H9 (cell line): ENCODE data around the gene BICD1. TPM values are rescaled to one million over a fixed set of nuclear protein-coding genes. Genes with fewer than 3 reads are reported as not detected.

ENCODE experiments used
- DNase-seq: peaks from one replicate; pipeline ENCODE4 v3.0.0-alpha.2; 2017
- H2AFZ ChIP-seq: one replicate; pipeline ENCODE4 v1.6.1; 2013; ENCODE audit warnings: mild to moderate bottlenecking, low read length, control low read depth, moderate library complexity
- H2AK5ac ChIP-seq: 2 replicates; pipeline ENCODE4 v1.6.1; 2013; ENCODE audit warnings: low read length, control low read depth, mixed read lengths; ENCODE audit not compliant: insufficient read length
- H2BK120ac ChIP-seq: one replicate; pipeline ENCODE4 v1.6.1; 2013; ENCODE audit warnings: low read depth, mild to moderate bottlenecking, low read length, control low read depth, inconsistent platforms; ENCODE audit not compliant: poor library complexity, severe bottlenecking
- H2BK12ac ChIP-seq: 2 replicates; pipeline ENCODE4 v1.6.1; 2013; ENCODE audit warnings: low read length, control low read depth, mixed read lengths, low read depth; ENCODE audit not compliant: insufficient read length
- H2BK15ac ChIP-seq: 2 replicates; pipeline ENCODE4 v1.6.1; 2013; ENCODE audit warnings: low read depth, low read length, control low read depth
- H2BK20ac ChIP-seq: one replicate; pipeline ENCODE4 v1.6.1; 2013; ENCODE audit warnings: low read depth, mild to moderate bottlenecking, low read length, control low read depth, inconsistent platforms; ENCODE audit not compliant: poor library complexity, severe bottlenecking
- H2BK5ac ChIP-seq: 2 replicates; pipeline ENCODE4 v1.6.1; 2013; ENCODE audit warnings: low read length, control low read depth, mixed read lengths; ENCODE audit not compliant: insufficient read length
- H3K14ac ChIP-seq: 2 replicates; pipeline ENCODE4 v1.6.1; 2013; ENCODE audit warnings: low read length, control low read depth; ENCODE audit not compliant: insufficient read depth
- H3K18ac ChIP-seq: 2 replicates; pipeline ENCODE4 v1.6.1; 2013; ENCODE audit warnings: low read depth, mild to moderate bottlenecking, mixed read lengths, low read length, control low read depth; ENCODE audit not compliant: insufficient read length
- H3K23ac ChIP-seq: 2 replicates; pipeline ENCODE4 v1.6.1; 2013; ENCODE audit warnings: low read length, control low read depth, mixed read lengths, low read depth; ENCODE audit not compliant: insufficient read length
- H3K23me2 ChIP-seq: 2 replicates; pipeline ENCODE4 v1.6.1; 2013; ENCODE audit warnings: low read depth, mild to moderate bottlenecking, mixed read lengths, low read length, control low read depth; ENCODE audit not compliant: insufficient read length, poor library complexity, severe bottlenecking
- H3K27ac ChIP-seq: 2 replicates; pipeline ENCODE4 v1.5.1; 2013; ENCODE audit warnings: low read length, control low read depth, mixed read lengths, low read depth; ENCODE audit not compliant: insufficient read length
- H3K27me3 ChIP-seq: 2 replicates; pipeline ENCODE4 v1.6.1; 2013; ENCODE audit warnings: low read length, control low read depth, inconsistent platforms; ENCODE audit not compliant: insufficient read depth
- H3K4ac ChIP-seq: 2 replicates; pipeline ENCODE4 v1.6.1; 2013; ENCODE audit warnings: low read depth, mild to moderate bottlenecking, control low read depth, inconsistent platforms, low read length, moderate library complexity
- H3K4me1 ChIP-seq: 2 replicates; pipeline ENCODE4 v1.6.1; 2013; ENCODE audit warnings: low read length, control low read depth, inconsistent platforms; ENCODE audit not compliant: insufficient read depth
- H3K4me2 ChIP-seq: 2 replicates; pipeline ENCODE4 v1.6.1; 2013; ENCODE audit warnings: low read length, control low read depth, mixed read lengths; ENCODE audit not compliant: insufficient read length, insufficient read depth
- H3K56ac ChIP-seq: 2 replicates; pipeline ENCODE4 v1.6.1; 2013; ENCODE audit warnings: low read depth, mild to moderate bottlenecking, mixed read lengths, low read length, control low read depth; ENCODE audit not compliant: insufficient read length
- H3K79me1 ChIP-seq: 2 replicates; pipeline ENCODE4 v1.6.1; 2013; ENCODE audit warnings: low read depth, mild to moderate bottlenecking, moderate library complexity, low read length, control low read depth, inconsistent platforms; ENCODE audit not compliant: insufficient read depth, poor library complexity, severe bottlenecking
- H3K79me2 ChIP-seq: 2 replicates; pipeline ENCODE4 v1.6.1; 2013; ENCODE audit warnings: low read length, control low read depth, inconsistent platforms; ENCODE audit not compliant: insufficient read depth
- H3K9ac ChIP-seq: 2 replicates; pipeline ENCODE4 v1.6.1; 2013; ENCODE audit warnings: low read length, control low read depth, mixed read lengths; ENCODE audit not compliant: insufficient read length; ENCODE audit errors: extremely low read depth
- H3K9me3 ChIP-seq: one replicate; pipeline ENCODE4 v1.6.1; 2013; ENCODE audit warnings: low read depth, low read length, inconsistent platforms; ENCODE audit not compliant: control insufficient read depth
- H3T11ph ChIP-seq: one replicate; pipeline ENCODE4 v1.6.1; 2013; ENCODE audit warnings: mild to moderate bottlenecking, low read length, control low read depth, inconsistent platforms
- H4K20me1 ChIP-seq: one replicate; pipeline ENCODE4 v1.6.1; 2013; ENCODE audit not compliant: control insufficient read depth, insufficient read length, insufficient read depth
- H4K5ac ChIP-seq: 2 replicates; pipeline ENCODE4 v1.6.1; 2013; ENCODE audit warnings: low read depth, mild to moderate bottlenecking, mixed read lengths, low read length, control low read depth; ENCODE audit not compliant: insufficient read length
- H4K8ac ChIP-seq: replicated peaks from 2 replicates; pipeline ENCODE4 v1.6.1; 2013; ENCODE audit warnings: low read length, control low read depth, mixed read lengths, low read depth; ENCODE audit not compliant: insufficient read length
- H4K91ac ChIP-seq: 2 replicates; pipeline ENCODE4 v1.6.1; 2013; ENCODE audit warnings: low read depth, mild to moderate bottlenecking, moderate library complexity, mixed read lengths, low read length, control low read depth; ENCODE audit not compliant: insufficient read length
- H3K27ac Mint-ChIP-seq, 3 experiments: 2 replicates in 2 of 3; 3 replicates in 1 of 3; pipeline ENCODE4 v1.8.0; 2020 to 2021; ENCODE audit warnings: mixed read lengths in 3 of 3, mild to moderate bottlenecking in 1 of 3, moderate library complexity in 1 of 3
- H3K27me3 Mint-ChIP-seq: 2 replicates; pipeline ENCODE4 v1.8.0; 2021; ENCODE audit warnings: low read depth, mild to moderate bottlenecking, moderate library complexity, mixed read lengths
- H3K36me3 Mint-ChIP-seq, 3 experiments: 2 replicates in 2 of 3; 3 replicates in 1 of 3; pipeline ENCODE4 v1.8.0; 2020 to 2021; ENCODE audit warnings: low read depth in 3 of 3, mixed read lengths in 3 of 3; ENCODE audit not compliant: insufficient read depth in 1 of 3
- H3K4me1 Mint-ChIP-seq, 2 experiments: 2 replicates each; pipeline ENCODE4 v1.8.0; 2020; ENCODE audit warnings: mixed read lengths in 2 of 2
- H3K4me3 Mint-ChIP-seq, 2 experiments: 2 replicates in 1 of 2; 3 replicates in 1 of 2; pipeline ENCODE4 v1.8.0; 2020 to 2021; ENCODE audit warnings: mild to moderate bottlenecking in 2 of 2, mixed read lengths in 2 of 2, moderate library complexity in 1 of 2
- H3K9me3 Mint-ChIP-seq, 2 experiments: 2 replicates in 1 of 2; 3 replicates in 1 of 2; pipeline ENCODE4 v1.8.0; 2020; ENCODE audit warnings: mild to moderate bottlenecking in 2 of 2, mixed read lengths in 2 of 2, moderate library complexity in 1 of 2
- WGBS: extraction: QIAGEN DNeasy Blood & Tissue Kit; methylation state at CpG from one replicate; pipeline ENCODE4 v1.1.7; 2013; ENCODE audit warnings: missing lambda C conversion rate, low lambda C conversion rate, mixed read lengths; ENCODE audit not compliant: insufficient read length; ENCODE audit errors: extremely low coverage; 5-methylcytosine and 5-hydroxymethylcytosine counted together
- total RNA-seq: library from RNA; stranded (reverse); gene quantifications from 2 replicates; pipeline ENCODE4 v1.2.1, GENCODE V29; 2021
- TF ChIP-seq, protein P1 (sequence below): fragments of 200-600 bp; sonication (generic); conservative IDR thresholded peaks from 3 replicates; pipeline ENCODE4 v1.8.0; 2021; ENCODE audit warnings: antibody characterized with exemption, mild to moderate bottlenecking

BICD1 gene
- total RNA-seq, 1 experiment from 2014 or later = 134 TPM

- Histone ChIP-seq H3K56ac (no peak overlapping the region), H2AFZ (no peak overlapping the region), H2BK15ac (no peak overlapping the region), H3K9ac (no peak overlapping the region), H2BK5ac (no peak overlapping the region), H3K23ac (no peak overlapping the region), H4K91ac (no peak overlapping the region), H3K4me2 (no peak overlapping the region), H2BK120ac (no peak overlapping the region), H3K9me3 (no peaks in the 10 kb centered on the region), H4K8ac (no peak overlapping the region), H3K23me2 (no peaks in the 10 kb centered on the region), H3K79me2 (no peaks in the 10 kb centered on the region), H2BK20ac (no peak overlapping the region), H3K79me1 (peaks cover 7% of the 10 kb centered on the region), H3K4ac (no peak overlapping the region), H3T11ph (no peak overlapping the region), H3K27ac (no peak overlapping the region), H3K4me1 (peaks cover 7% of the 10 kb centered on the region), H4K20me1 (no peaks in the 10 kb centered on the region), H2AK5ac (no peak overlapping the region), H3K18ac (no peak overlapping the region), H2BK12ac (no peak overlapping the region), H4K5ac (no peak overlapping the region), H3K14ac (no peak overlapping the region), H3K27me3 (no peaks in the 10 kb centered on the region)
- peaks cover 15% of the 10 kb centered on the region in 2 experiments for H3K4me1 Mint-ChIP-seq
- peak overlapping the region in 1 of 3 experiments; percentile 16; a peak in 3 of 7 replicates for H3K27ac Mint-ChIP-seq
- WGBS = no CpG with 5 or more reads among the region's 5 CpGs
- TF ChIP-seq, protein P1, sequence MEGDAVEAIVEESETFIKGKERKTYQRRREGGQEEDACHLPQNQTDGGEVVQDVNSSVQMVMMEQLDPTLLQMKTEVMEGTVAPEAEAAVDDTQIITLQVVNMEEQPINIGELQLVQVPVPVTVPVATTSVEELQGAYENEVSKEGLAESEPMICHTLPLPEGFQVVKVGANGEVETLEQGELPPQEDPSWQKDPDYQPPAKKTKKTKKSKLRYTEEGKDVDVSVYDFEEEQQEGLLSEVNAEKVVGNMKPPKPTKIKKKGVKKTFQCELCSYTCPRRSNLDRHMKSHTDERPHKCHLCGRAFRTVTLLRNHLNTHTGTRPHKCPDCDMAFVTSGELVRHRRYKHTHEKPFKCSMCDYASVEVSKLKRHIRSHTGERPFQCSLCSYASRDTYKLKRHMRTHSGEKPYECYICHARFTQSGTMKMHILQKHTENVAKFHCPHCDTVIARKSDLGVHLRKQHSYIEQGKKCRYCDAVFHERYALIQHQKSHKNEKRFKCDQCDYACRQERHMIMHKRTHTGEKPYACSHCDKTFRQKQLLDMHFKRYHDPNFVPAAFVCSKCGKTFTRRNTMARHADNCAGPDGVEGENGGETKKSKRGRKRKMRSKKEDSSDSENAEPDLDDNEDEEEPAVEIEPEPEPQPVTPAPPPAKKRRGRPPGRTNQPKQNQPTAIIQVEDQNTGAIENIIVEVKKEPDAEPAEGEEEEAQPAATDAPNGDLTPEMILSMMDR = no peak
- no peak overlapping the region for H3K4me3 Mint-ChIP-seq
- H3K9me3 Mint-ChIP-seq = no peaks in the 10 kb centered on the region
- peaks cover 0 to 6% (median 0%) of the 10 kb centered on the region in 3 experiments; a peak in 3 of 7 replicates for H3K36me3 Mint-ChIP-seq
- no peaks in the 10 kb centered on the region for H3K27me3 Mint-ChIP-seq
- no peak for DNase-seq
Observed at GRCh38 chr12:32266756-32267155, 160.1 kb downstream of the BICD1 start.
